Ishikawa (cell line): ENCODE results near the gene USP8.

Experiments
- CEBPB ChIP-seq: IDR thresholded peaks from 2 replicates; pipeline ENCODE4 v1.6.1; 2012
- CREB1 ChIP-seq: IDR thresholded peaks from 2 replicates; pipeline ENCODE4 v1.6.1; 2012; ENCODE audit warnings: low read depth
- EGR1 ChIP-seq: IDR thresholded peaks from 2 replicates; pipeline ENCODE4 v1.6.1; 2012
- EP300 ChIP-seq: IDR thresholded peaks from 2 replicates; pipeline ENCODE4 v1.6.1; 2012; ENCODE audit warnings: borderline replicate concordance
- FOXM1 ChIP-seq: IDR thresholded peaks from 2 replicates; pipeline ENCODE4 v1.6.1; 2012; ENCODE audit warnings: low read depth, borderline replicate concordance
- MAX ChIP-seq: IDR thresholded peaks from 2 replicates; pipeline ENCODE4 v1.6.1; 2012
- NFIC ChIP-seq: IDR thresholded peaks from 2 replicates; pipeline ENCODE4 v1.6.1; 2012
- RAD21 ChIP-seq: IDR thresholded peaks from 2 replicates; pipeline ENCODE4 v1.6.1; 2012; ENCODE audit warnings: low read depth
- REST ChIP-seq: IDR thresholded peaks from 2 replicates; pipeline ENCODE4 v1.6.1; 2012; ENCODE audit warnings: low read depth, mild to moderate bottlenecking
- TAF1 ChIP-seq: IDR thresholded peaks from 2 replicates; pipeline ENCODE4 v1.6.1; 2012; ENCODE audit warnings: low read depth, mild to moderate bottlenecking
- TCF12 ChIP-seq: IDR thresholded peaks from 2 replicates; pipeline ENCODE4 v1.6.1; 2012; ENCODE audit warnings: low read depth
- TEAD4 ChIP-seq: IDR thresholded peaks from 2 replicates; pipeline ENCODE4 v1.6.1; 2012
- USF1 ChIP-seq: IDR thresholded peaks from 2 replicates; pipeline ENCODE4 v1.6.1; 2012
- YY1 ChIP-seq: IDR thresholded peaks from 2 replicates; pipeline ENCODE4 v1.6.1; 2012; ENCODE audit warnings: low read depth
- ZBTB7A ChIP-seq: IDR thresholded peaks from 2 replicates; pipeline ENCODE4 v1.6.1; 2012; ENCODE audit warnings: low read depth

USP8 gene

GRCh38 chr15:50496692-50497091 is 72.5 kb downstream of the USP8 start:
- TF ChIP-seq RAD21 (no peak), USF1 (no peak), CREB1 (no peak), EGR1 (no peak), YY1 (no peak), MAX (no peak), ZBTB7A (no peak), TEAD4 (no peak), TAF1 (no peak)

- TF ChIP-seq CREB1: no peak
Measured at GRCh38 chr15:50500352-50500751, 76.1 kb downstream of the USP8 start.

- TF ChIP-seq TCF12 (no peak), FOXM1 (no peak), EP300 (no peak), REST (no peak), RAD21 (no peak), ZBTB7A (no peak), TAF1 (no peak)
Measured at GRCh38 chr15:50501815-50502214, 77.6 kb downstream of the USP8 start.

- TF ChIP-seq USF1 (no peak), NFIC (no peak), TAF1 (no peak), REST (no peak), EP300 (no peak), ZBTB7A (no peak), TEAD4 (no peak), MAX (no peak), CEBPB (no peak), RAD21 (no peak), EGR1 (no peak), FOXM1 (no peak), TCF12 (no peak), YY1 (no peak), CREB1 (no peak)
Measured at GRCh38 chr15:50503144-50503543, 78.9 kb downstream of the USP8 start.

GRCh38 chr15:50506121-50506520 is 81.9 kb downstream of the USP8 start:
- TF ChIP-seq REST: no peak
- no peak for TF ChIP-seq YY1
- TF ChIP-seq TAF1: no peak
- no peak for TF ChIP-seq NFIC
- TF ChIP-seq FOXM1: no peak
- TF ChIP-seq EGR1: no peak
- TF ChIP-seq ZBTB7A: no peak
- no peak for TF ChIP-seq EP300
- TF ChIP-seq TEAD4: no peak
- no peak for TF ChIP-seq TCF12
- TF ChIP-seq RAD21: no peak; the same call in 1 of the 2 replicates
- TF ChIP-seq CREB1: no peak
- no peak for TF ChIP-seq CEBPB
- no peak for TF ChIP-seq USF1
- no peak; the same call in 1 of the 2 replicates for TF ChIP-seq MAX
